BE2C (cell line): ENCODE data around the gene SHROOM1.

Experiments
- DNase-seq: peaks from one replicate; pipeline ENCODE4 v3.0.0-alpha.2; 2020
- H3K27me3 ChIP-seq: fragments of 250-450 bp; sonication (Bioruptor Pico); 2 replicates; pipeline ENCODE4 v1.5.1; 2020; ENCODE audit warnings: mild to moderate bottlenecking
- H3K36me3 ChIP-seq: fragments of 250-450 bp; sonication (Bioruptor Pico); 2 replicates; pipeline ENCODE4 v1.5.1; 2020; ENCODE audit warnings: mild to moderate bottlenecking
- H3K4me1 ChIP-seq: fragments of 250-450 bp; sonication (Bioruptor Pico); 2 replicates; pipeline ENCODE4 v1.5.1; 2020
- H3K4me3 ChIP-seq: 2 replicates; pipeline ENCODE4 v1.5.1; 2011; ENCODE audit warnings: low read depth, low read length
- H3K9me3 ChIP-seq: fragments of 250-450 bp; sonication (Bioruptor Pico); 2 replicates; pipeline ENCODE4 v1.5.1; 2020
- CTCF ChIP-seq: IDR thresholded peaks from 2 replicates; pipeline ENCODE4 v1.5.1; 2012; ENCODE audit warnings: mild to moderate bottlenecking, low read depth, low read length

SHROOM1 gene

GRCh38 chr5:132772291-132773070 is 58.0 kb downstream of the SHROOM1 start:
- Histone ChIP-seq H3K4me3 (no peak overlapping the region), H3K4me1 (peaks cover 22% of the 10 kb centered on the region), H3K9me3 (no peaks in the 10 kb centered on the region), H3K36me3 (no peaks in the 10 kb centered on the region), H3K27me3 (no peaks in the 10 kb centered on the region)
- no peak for TF ChIP-seq CTCF
- DNase-seq = no peak
